ENCODE results near the gene CIB4. TPM values are rescaled to one million over a fixed set of nuclear protein-coding genes. Genes with fewer than 3 reads are reported as not detected.

CIB4 gene
- total and polyA plus RNA-seq, 2 donors (not counting 1 experiment from before 2014, with no cell fraction given) = not detected

DNA sequence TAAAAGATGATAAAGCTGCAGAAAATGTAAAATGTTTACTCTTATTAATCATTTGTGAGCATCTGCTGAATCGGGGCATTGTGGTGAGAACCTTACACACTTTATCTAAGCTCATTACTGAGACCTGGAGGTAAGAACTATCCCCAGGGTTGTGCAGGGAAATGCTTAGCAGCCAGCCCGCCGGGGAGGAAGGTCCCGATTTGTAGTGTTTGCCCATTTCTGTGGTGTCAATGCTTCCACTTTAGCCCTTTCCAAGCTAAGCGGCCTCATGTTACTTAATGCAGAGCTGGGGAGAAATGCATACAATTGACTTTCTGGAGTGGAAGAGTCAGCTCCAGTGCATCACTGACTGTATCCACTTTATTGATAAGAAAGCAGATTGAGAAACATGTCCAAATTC is 30.5 kb upstream of the CIB4 start:
- no peak overlapping the region for H3K27ac ChIP-seq (ENCODE audit: low read length in 2 of 2)
- no peaks in the 10 kb centered on the region for H3K36me3 ChIP-seq (replicated peaks in 1 of 2; ENCODE audit: control extremely low read depth in 1 of 2, control insufficient read depth in 1 of 2, extremely low read depth in 1 of 2, insufficient read depth in 2 of 2, low read length in 1 of 2)
- Mint-ChIP-seq H3K27ac (no peak overlapping the region), H3K27me3 (peaks cover 50% of the 10 kb centered on the region), H3K4me3 (no peak overlapping the region), H3K4me1 (no peaks in the 10 kb centered on the region), H3K9me3 (ENCODE audit: insufficient read depth) (no peaks in the 10 kb centered on the region)
- no peak overlapping the region for H3K4me3 ChIP-seq (ENCODE audit: control extremely low read depth in 1 of 5, extremely low read depth in 1 of 5, insufficient read depth in 1 of 5, low read depth in 2 of 5, low read length in 4 of 5)
- no peak for TF ChIP-seq EZH2 (IDR thresholded peaks at IDR 0.05; ENCODE audit: borderline replicate concordance, insufficient read depth, low read depth, low read length, poor library complexity, severe bottlenecking)
- TF ChIP-seq, protein P1, sequence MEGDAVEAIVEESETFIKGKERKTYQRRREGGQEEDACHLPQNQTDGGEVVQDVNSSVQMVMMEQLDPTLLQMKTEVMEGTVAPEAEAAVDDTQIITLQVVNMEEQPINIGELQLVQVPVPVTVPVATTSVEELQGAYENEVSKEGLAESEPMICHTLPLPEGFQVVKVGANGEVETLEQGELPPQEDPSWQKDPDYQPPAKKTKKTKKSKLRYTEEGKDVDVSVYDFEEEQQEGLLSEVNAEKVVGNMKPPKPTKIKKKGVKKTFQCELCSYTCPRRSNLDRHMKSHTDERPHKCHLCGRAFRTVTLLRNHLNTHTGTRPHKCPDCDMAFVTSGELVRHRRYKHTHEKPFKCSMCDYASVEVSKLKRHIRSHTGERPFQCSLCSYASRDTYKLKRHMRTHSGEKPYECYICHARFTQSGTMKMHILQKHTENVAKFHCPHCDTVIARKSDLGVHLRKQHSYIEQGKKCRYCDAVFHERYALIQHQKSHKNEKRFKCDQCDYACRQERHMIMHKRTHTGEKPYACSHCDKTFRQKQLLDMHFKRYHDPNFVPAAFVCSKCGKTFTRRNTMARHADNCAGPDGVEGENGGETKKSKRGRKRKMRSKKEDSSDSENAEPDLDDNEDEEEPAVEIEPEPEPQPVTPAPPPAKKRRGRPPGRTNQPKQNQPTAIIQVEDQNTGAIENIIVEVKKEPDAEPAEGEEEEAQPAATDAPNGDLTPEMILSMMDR (IDR thresholded peaks at IDR 0.05) = no peak
- no peak overlapping the region for H3K9ac ChIP-seq (ENCODE audit: low read length)
- no peaks in the 10 kb centered on the region for H3K79me2 ChIP-seq (ENCODE audit: control insufficient read depth, insufficient read depth, low read length)
- ATAC-seq (ENCODE audit: low read depth) = no peak
- no peaks in the 10 kb centered on the region for H3K9me3 ChIP-seq (ENCODE audit: control extremely low read depth in 1 of 3, control insufficient read depth in 2 of 3, insufficient read depth in 1 of 3, low read length in 2 of 3)
- no peaks in the 10 kb centered on the region for H3K4me1 ChIP-seq (ENCODE audit: control insufficient read depth in 2 of 2, insufficient read depth in 2 of 2, low read length in 2 of 2)
- intact Hi-C loops (cut with micrococcal nuclease) = no loop called here
- ChIA-PET CTCF (interaction anchor here (1.1 kb wide), 1 partner anchor 73 kb away, joined by 4 read pairs; no protein-coding TSS in a partner anchor), POLR2A (no interaction called here)
- H3K4me2 ChIP-seq (replicated peaks; ENCODE audit: low read depth, low read length, poor library complexity, severe bottlenecking) = no peak overlapping the region
- no peak for DNase-seq
- H2AFZ ChIP-seq (ENCODE audit: insufficient read depth, low read depth, low read length, poor library complexity, severe bottlenecking) = no peak overlapping the region
- 94% methylated on average over 3 of the region's 5 CpGs for WGBS (ENCODE audit: insufficient coverage)
- H3K27me3 ChIP-seq (replicated peaks in 1 of 4; ENCODE audit: control extremely low read depth in 1 of 4, control insufficient read depth in 3 of 4, insufficient read depth in 4 of 4, low read length in 3 of 4) = peaks cover 0 to 14% (median 0%) of the 10 kb centered on the region in 4 experiments
- H4K20me1 ChIP-seq (ENCODE audit: control insufficient read depth, insufficient read depth, low read length, poor library complexity, severe bottlenecking) = no peaks in the 10 kb centered on the region

DNA sequence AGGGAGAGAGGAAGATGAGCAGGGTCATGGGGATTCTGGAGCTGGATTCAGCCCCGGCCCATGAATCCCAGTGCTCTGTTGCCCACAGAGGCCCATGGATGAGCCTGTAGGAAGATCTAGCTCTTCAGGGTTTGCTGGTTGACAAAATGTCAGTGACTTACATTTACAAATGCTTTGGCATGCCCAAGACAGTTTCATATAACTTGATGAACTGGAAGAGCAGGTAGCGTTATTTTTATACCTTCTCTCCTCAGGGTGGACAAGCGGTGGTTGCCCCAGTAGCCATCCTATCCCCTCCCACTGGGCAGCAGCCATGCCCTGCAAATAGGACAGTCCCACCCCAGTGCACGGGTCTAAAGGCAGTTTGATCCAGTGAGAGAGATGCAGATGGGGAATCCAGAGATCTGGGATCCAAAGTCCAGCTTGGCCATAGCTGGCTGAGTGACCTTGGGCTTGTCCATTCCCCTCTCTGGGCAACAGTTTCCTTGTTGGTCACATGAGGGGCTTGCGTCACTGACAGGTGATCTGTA is 29.8 kb upstream of the CIB4 start:
- Mint-ChIP-seq H3K27ac (no peak overlapping the region), H3K27me3 (peaks cover 45% of the 10 kb centered on the region), H3K9me3 (ENCODE audit: insufficient read depth) (no peaks in the 10 kb centered on the region), H3K4me1 (no peaks in the 10 kb centered on the region), H3K4me3 (no peak overlapping the region)
- 78% methylated on average over 4 of the region's 5 CpGs for WGBS (ENCODE audit: insufficient coverage)
- Histone ChIP-seq H3K79me2 (ENCODE audit: control insufficient read depth, insufficient read depth, low read length) (no peaks in the 10 kb centered on the region), H3K9ac (ENCODE audit: low read length) (no peak overlapping the region), H3K27ac (ENCODE audit: low read length in 2 of 2) (no peak overlapping the region), H3K4me2 (replicated peaks; ENCODE audit: low read depth, low read length, poor library complexity, severe bottlenecking) (no peak overlapping the region), H3K4me1 (ENCODE audit: control insufficient read depth in 2 of 2, insufficient read depth in 2 of 2, low read length in 2 of 2) (no peaks in the 10 kb centered on the region), H3K27me3 (replicated peaks in 1 of 4; ENCODE audit: control extremely low read depth in 1 of 4, control insufficient read depth in 3 of 4, insufficient read depth in 4 of 4, low read length in 3 of 4) (peaks cover 0 to 14% (median 0%) of the 10 kb centered on the region in 4 experiments), H2AFZ (ENCODE audit: insufficient read depth, low read depth, low read length, poor library complexity, severe bottlenecking) (no peak overlapping the region), H4K20me1 (ENCODE audit: control insufficient read depth, insufficient read depth, low read length, poor library complexity, severe bottlenecking) (no peaks in the 10 kb centered on the region), H3K36me3 (replicated peaks in 1 of 2; ENCODE audit: control extremely low read depth in 1 of 2, control insufficient read depth in 1 of 2, extremely low read depth in 1 of 2, insufficient read depth in 2 of 2, low read length in 1 of 2) (no peaks in the 10 kb centered on the region), H3K4me3 (ENCODE audit: control extremely low read depth in 1 of 5, extremely low read depth in 1 of 5, insufficient read depth in 1 of 5, low read depth in 2 of 5, low read length in 4 of 5) (no peak overlapping the region), H3K9me3 (ENCODE audit: control extremely low read depth in 1 of 3, control insufficient read depth in 2 of 3, insufficient read depth in 1 of 3, low read length in 2 of 3) (peaks cover 0 to 4% (median 0%) of the 10 kb centered on the region in 3 donors)
- ChIA-PET CTCF (interaction anchor here (1.1 kb wide), 1 partner anchor 74 kb away, joined by 4 read pairs; no protein-coding TSS in a partner anchor), POLR2A (no interaction called here)
- no peak for ATAC-seq (ENCODE audit: low read depth)
- intact Hi-C loops (cut with micrococcal nuclease) = no loop called here
- TF ChIP-seq, protein P1 (IDR thresholded peaks at IDR 0.05) = no peak
- no peak for TF ChIP-seq EZH2 (IDR thresholded peaks at IDR 0.05; ENCODE audit: borderline replicate concordance, insufficient read depth, low read depth, low read length, poor library complexity, severe bottlenecking)
- no peak for DNase-seq

Data from B cell (primary cell).